ENCODE measurements around the gene ZNF423.

The ZNF423 gene

DNA sequence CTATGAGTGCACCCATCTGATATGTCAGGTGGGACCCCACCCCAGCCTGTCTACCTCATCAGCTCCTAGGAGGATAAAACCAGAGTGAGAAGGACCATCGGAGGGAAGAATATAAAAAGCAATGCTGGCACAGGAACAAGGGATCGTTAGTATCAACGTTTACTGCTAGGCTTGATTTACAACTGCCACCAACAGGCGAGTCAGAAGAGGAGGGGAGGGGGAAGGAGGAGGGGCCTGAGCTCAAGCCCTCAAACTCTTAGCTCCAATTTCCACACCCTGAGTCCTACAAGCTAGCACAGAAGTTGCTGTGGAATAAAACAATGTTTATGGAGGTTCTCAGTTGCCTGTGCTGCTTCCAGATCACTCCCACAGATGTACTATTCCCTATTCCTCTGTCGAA is 247.8 kb downstream of the ZNF423 start:
- no peaks in the 10 kb centered on the region for H3K79me2 ChIP-seq (ENCODE audit: low read length)
- no peak overlapping the region for H2AFZ ChIP-seq (ENCODE audit: low read length)
- no peaks in the 10 kb centered on the region for H3K9me3 ChIP-seq (replicated peaks; ENCODE audit: insufficient read depth, low read length)
- no peak for TF ChIP-seq EZH2phosphoT487 (IDR thresholded peaks at IDR 0.05; ENCODE audit: low read length)
- TF ChIP-seq, protein P1, sequence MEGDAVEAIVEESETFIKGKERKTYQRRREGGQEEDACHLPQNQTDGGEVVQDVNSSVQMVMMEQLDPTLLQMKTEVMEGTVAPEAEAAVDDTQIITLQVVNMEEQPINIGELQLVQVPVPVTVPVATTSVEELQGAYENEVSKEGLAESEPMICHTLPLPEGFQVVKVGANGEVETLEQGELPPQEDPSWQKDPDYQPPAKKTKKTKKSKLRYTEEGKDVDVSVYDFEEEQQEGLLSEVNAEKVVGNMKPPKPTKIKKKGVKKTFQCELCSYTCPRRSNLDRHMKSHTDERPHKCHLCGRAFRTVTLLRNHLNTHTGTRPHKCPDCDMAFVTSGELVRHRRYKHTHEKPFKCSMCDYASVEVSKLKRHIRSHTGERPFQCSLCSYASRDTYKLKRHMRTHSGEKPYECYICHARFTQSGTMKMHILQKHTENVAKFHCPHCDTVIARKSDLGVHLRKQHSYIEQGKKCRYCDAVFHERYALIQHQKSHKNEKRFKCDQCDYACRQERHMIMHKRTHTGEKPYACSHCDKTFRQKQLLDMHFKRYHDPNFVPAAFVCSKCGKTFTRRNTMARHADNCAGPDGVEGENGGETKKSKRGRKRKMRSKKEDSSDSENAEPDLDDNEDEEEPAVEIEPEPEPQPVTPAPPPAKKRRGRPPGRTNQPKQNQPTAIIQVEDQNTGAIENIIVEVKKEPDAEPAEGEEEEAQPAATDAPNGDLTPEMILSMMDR (IDR thresholded peaks at IDR 0.05; ENCODE audit: low read length): no peak
- no peak for TF ChIP-seq EZH2 (optimal IDR thresholded peaks at IDR 0.05; ENCODE audit: low read depth, low read length)
- no peak overlapping the region for H3K4me3 ChIP-seq (ENCODE audit: low read length)
- no peak for DNase-seq
- H3K4me1 ChIP-seq (ENCODE audit: low read length): no peaks in the 10 kb centered on the region
- no peaks in the 10 kb centered on the region for H3K27me3 ChIP-seq (replicated peaks; ENCODE audit: insufficient read depth, low read length)
- no peak overlapping the region for H3K4me2 ChIP-seq (ENCODE audit: low read depth, low read length)
- no peaks in the 10 kb centered on the region for H4K20me1 ChIP-seq (ENCODE audit: insufficient read depth, low read length)
- H3F3A ChIP-seq (ENCODE audit: insufficient read depth, low read length): no peaks in the 10 kb centered on the region
- no peak overlapping the region for H3K9ac ChIP-seq (ENCODE audit: low read length)
- no peaks in the 10 kb centered on the region for H3K36me3 ChIP-seq (replicated peaks; ENCODE audit: insufficient read depth, low read length)
- no peaks in the 10 kb centered on the region for H3K9me2 ChIP-seq (replicated peaks; ENCODE audit: insufficient read depth, low read length)
- H3K27ac ChIP-seq (ENCODE audit: low read length): no peak overlapping the region

DNA sequence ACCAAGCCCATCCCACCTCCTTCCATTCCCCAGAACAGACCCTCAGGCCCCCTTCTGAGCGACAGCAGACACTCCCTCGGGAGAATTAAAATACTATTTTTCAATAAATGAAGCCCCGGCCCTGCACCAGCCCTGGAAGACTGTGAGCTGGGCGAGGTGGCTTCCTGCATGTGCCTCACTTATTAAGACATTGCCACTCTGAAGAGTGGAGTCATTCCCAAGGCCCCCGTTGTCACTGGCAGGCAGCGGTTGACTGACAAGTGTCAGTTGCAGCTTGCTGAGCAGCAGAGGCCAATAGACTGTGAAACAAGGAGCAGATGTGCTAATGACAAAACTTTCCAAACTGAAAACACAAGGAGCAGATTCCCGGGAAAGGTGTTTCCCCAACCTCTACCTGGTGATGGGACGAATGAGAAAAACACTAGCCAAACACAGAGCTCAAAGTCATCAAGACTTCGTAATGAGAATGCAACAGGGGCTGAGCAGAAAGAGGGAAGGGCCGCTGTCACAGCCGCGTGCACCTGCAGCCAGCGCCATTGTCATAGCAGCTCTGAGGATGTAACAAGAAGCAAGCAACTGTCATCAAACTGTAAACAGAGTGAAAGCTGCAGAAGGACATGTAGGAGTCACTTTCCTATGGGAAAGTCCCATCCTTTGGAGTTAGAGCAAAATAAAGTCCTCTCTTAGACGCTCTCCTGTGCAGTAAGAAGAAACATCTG is 250.2 kb downstream of the ZNF423 start:
- H3K79me2 ChIP-seq (ENCODE audit: low read length): no peaks in the 10 kb centered on the region
- TF ChIP-seq EZH2 (optimal IDR thresholded peaks at IDR 0.05; ENCODE audit: low read depth, low read length) (no peak), EZH2phosphoT487 (IDR thresholded peaks at IDR 0.05; ENCODE audit: low read length) (no peak)
- TF ChIP-seq, protein P1 (IDR thresholded peaks at IDR 0.05; ENCODE audit: low read length): no peak
- H3K36me3 ChIP-seq (replicated peaks; ENCODE audit: insufficient read depth, low read length): no peaks in the 10 kb centered on the region
- no peak overlapping the region for H3K4me2 ChIP-seq (ENCODE audit: low read depth, low read length)
- no peaks in the 10 kb centered on the region for H3K27me3 ChIP-seq (replicated peaks; ENCODE audit: insufficient read depth, low read length)
- H3K4me3 ChIP-seq (ENCODE audit: low read length): no peak overlapping the region
- H2AFZ ChIP-seq (ENCODE audit: low read length): no peak overlapping the region
- no peak overlapping the region for H3K9ac ChIP-seq (ENCODE audit: low read length)
- H3K27ac ChIP-seq (ENCODE audit: low read length): no peak overlapping the region
- no peaks in the 10 kb centered on the region for H3F3A ChIP-seq (ENCODE audit: insufficient read depth, low read length)
- H3K9me2 ChIP-seq (replicated peaks; ENCODE audit: insufficient read depth, low read length): no peaks in the 10 kb centered on the region
- no peaks in the 10 kb centered on the region for H4K20me1 ChIP-seq (ENCODE audit: insufficient read depth, low read length)
- DNase-seq: no peak
- H3K9me3 ChIP-seq (replicated peaks; ENCODE audit: insufficient read depth, low read length): no peaks in the 10 kb centered on the region
- no peaks in the 10 kb centered on the region for H3K4me1 ChIP-seq (ENCODE audit: low read length)

DNA sequence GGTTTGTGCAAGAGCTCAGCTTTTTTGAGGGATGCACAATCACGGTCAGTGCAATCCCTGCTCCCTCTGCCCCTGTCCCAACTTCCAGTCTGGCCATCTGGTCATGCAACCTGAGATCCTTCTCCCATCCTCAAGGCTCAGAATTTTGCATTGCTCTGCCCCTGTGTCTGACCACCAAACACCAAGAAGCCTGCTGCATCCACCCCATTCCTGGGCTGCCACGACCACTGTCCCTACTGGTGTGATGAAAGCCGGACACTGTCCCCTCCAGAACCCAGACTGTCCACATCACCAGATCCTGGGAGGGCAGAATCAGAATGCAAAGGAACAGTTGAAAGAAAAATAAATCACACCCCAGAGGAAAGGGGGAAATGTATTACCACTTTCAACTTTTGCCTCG is 251.3 kb downstream of the ZNF423 start:
- no peaks in the 10 kb centered on the region for H3K9me3 ChIP-seq (replicated peaks; ENCODE audit: insufficient read depth, low read length)
- H3K27ac ChIP-seq (ENCODE audit: low read length): no peak overlapping the region
- DNase-seq: no peak
- H4K20me1 ChIP-seq (ENCODE audit: insufficient read depth, low read length): no peaks in the 10 kb centered on the region
- H3K36me3 ChIP-seq (replicated peaks; ENCODE audit: insufficient read depth, low read length): no peaks in the 10 kb centered on the region
- H3K4me3 ChIP-seq (ENCODE audit: low read length): no peak overlapping the region
- H3K79me2 ChIP-seq (ENCODE audit: low read length): no peaks in the 10 kb centered on the region
- no peaks in the 10 kb centered on the region for H3K9me2 ChIP-seq (replicated peaks; ENCODE audit: insufficient read depth, low read length)
- no peak overlapping the region for H2AFZ ChIP-seq (ENCODE audit: low read length)
- H3K4me2 ChIP-seq (ENCODE audit: low read depth, low read length): no peak overlapping the region
- no peaks in the 10 kb centered on the region for H3K27me3 ChIP-seq (replicated peaks; ENCODE audit: insufficient read depth, low read length)
- H3K4me1 ChIP-seq (ENCODE audit: low read length): peaks cover 2% of the 10 kb centered on the region
- TF ChIP-seq, protein P1 (IDR thresholded peaks at IDR 0.05; ENCODE audit: low read length): no peak
- no peak for TF ChIP-seq EZH2 (optimal IDR thresholded peaks at IDR 0.05; ENCODE audit: low read depth, low read length)
- no peak for TF ChIP-seq EZH2phosphoT487 (IDR thresholded peaks at IDR 0.05; ENCODE audit: low read length)
- no peaks in the 10 kb centered on the region for H3F3A ChIP-seq (ENCODE audit: insufficient read depth, low read length)
- no peak overlapping the region for H3K9ac ChIP-seq (ENCODE audit: low read length)

Measured in MM.1S (cell line).